CD14-positive monocyte (primary cell): ENCODE results near the gene MED17. TPM values are rescaled to one million over a fixed set of nuclear protein-coding genes. Genes with fewer than 3 reads are reported as not detected.

Source experiments
- DNase-seq, 3 donors: peaks; one replicate each; pipeline ENCODE4 v3.0.0-alpha.2; 2011 to 2022
- H2AFZ ChIP-seq: 2 replicates; pipeline ENCODE4 v1.6.0; 2012; ENCODE audit warnings: mild to moderate bottlenecking, low read depth, low read length, inconsistent platforms; ENCODE audit not compliant: insufficient read depth, poor library complexity, severe bottlenecking
- H3K27ac ChIP-seq, 2 donors: 1 replicate in 1 of 2; 2 replicates in 1 of 2; pipeline ENCODE4 v1.5.1; 2012 to 2013; ENCODE audit warnings: low read length in 2 of 2, control low read depth in 1 of 2, inconsistent platforms in 1 of 2, low read depth in 1 of 2, mild to moderate bottlenecking in 1 of 2
- H3K27me3 ChIP-seq, 2 donors: one replicate each; pipeline versions ENCODE4 v1.6.0 to v1.6.1; 2011 to 2013; ENCODE audit warnings: low read length in 2 of 2; ENCODE audit not compliant: control insufficient read depth in 2 of 2, insufficient read depth in 2 of 2
- H3K36me3 ChIP-seq, 2 donors: replicated peaks in 1 of 2; 1 replicate in 1 of 2; 2 replicates in 1 of 2; pipeline versions ENCODE4 v1.5.1 to v1.6.1; 2012 to 2013; ENCODE audit warnings: low read length in 2 of 2, control low read depth in 1 of 2, inconsistent platforms in 1 of 2, mild to moderate bottlenecking in 1 of 2; ENCODE audit not compliant: insufficient read depth in 2 of 2, control insufficient read depth in 1 of 2
- H3K4me1 ChIP-seq, 2 donors: 1 replicate in 1 of 2; 2 replicates in 1 of 2; pipeline versions ENCODE4 v1.5.1 to v1.6.1; 2012 to 2013; ENCODE audit warnings: low read length in 2 of 2, control low read depth in 1 of 2, inconsistent platforms in 1 of 2, mild to moderate bottlenecking in 1 of 2, moderate library complexity in 1 of 2; ENCODE audit not compliant: insufficient read depth in 2 of 2, control insufficient read depth in 1 of 2
- H3K4me2 ChIP-seq: replicated peaks from 2 replicates; pipeline ENCODE3; 2012; ENCODE audit warnings: low read length, moderate library complexity, mild to moderate bottlenecking; ENCODE audit not compliant: poor library complexity, severe bottlenecking; ENCODE audit errors: extremely low read depth
- H3K4me3 ChIP-seq, 3 experiments: fragments of 200-600 bp in 1 of 3; sonication (generic) in 1 of 3; replicated peaks in 1 of 3; 1 replicate in 2 of 3; 2 replicates in 1 of 3; pipeline ENCODE4 v1.5.1; 2011 to 2013; ENCODE audit warnings: low read length in 3 of 3, mild to moderate bottlenecking in 3 of 3, control low read depth in 2 of 3, low read depth in 2 of 3, inconsistent platforms in 1 of 3, moderate library complexity in 1 of 3
- H3K79me2 ChIP-seq: 2 replicates; pipeline ENCODE4 v1.6.0; 2012; ENCODE audit warnings: mild to moderate bottlenecking, control low read depth, inconsistent platforms, low read length, moderate library complexity; ENCODE audit not compliant: insufficient read depth
- H3K9ac ChIP-seq: 2 replicates; pipeline ENCODE4 v1.6.0; 2017; ENCODE audit warnings: low read length, mild to moderate bottlenecking; ENCODE audit not compliant: insufficient read depth, poor library complexity, severe bottlenecking
- H3K9me3 ChIP-seq, 2 donors: replicated peaks in 1 of 2; 1 replicate in 1 of 2; 2 replicates in 1 of 2; pipeline versions ENCODE4 v1.5.1 to v1.6.1; 2012 to 2013; ENCODE audit warnings: low read length in 2 of 2, control low read depth in 1 of 2; ENCODE audit not compliant: control insufficient read depth in 1 of 2, insufficient read depth in 1 of 2
- H4K20me1 ChIP-seq: 2 replicates; pipeline ENCODE4 v1.6.0; 2012; ENCODE audit warnings: mild to moderate bottlenecking, low read length, control low read depth, moderate library complexity; ENCODE audit not compliant: insufficient read depth
- H3K27ac Mint-ChIP-seq, 7 donors: one replicate each; pipeline ENCODE4 v1.8.0; 2020; ENCODE audit warnings: mild to moderate bottlenecking in 7 of 7, mixed read lengths in 7 of 7, moderate library complexity in 6 of 7, inconsistent platforms in 2 of 7
- H3K27me3 Mint-ChIP-seq, 3 donors: one replicate each; pipeline ENCODE4 v1.8.0; 2021 to 2022; ENCODE audit warnings: low read depth in 3 of 3, mild to moderate bottlenecking in 3 of 3, mixed read lengths in 3 of 3, moderate library complexity in 3 of 3, inconsistent platforms in 1 of 3
- H3K36me3 Mint-ChIP-seq, 2 donors: one replicate each; pipeline ENCODE4 v1.8.0; 2020; ENCODE audit warnings: mixed read lengths in 2 of 2, inconsistent platforms in 1 of 2, mild to moderate bottlenecking in 1 of 2
- H3K4me1 Mint-ChIP-seq: one replicate; pipeline ENCODE4 v1.8.0; 2020; ENCODE audit warnings: mild to moderate bottlenecking, mixed read lengths
- H3K4me3 Mint-ChIP-seq, 2 donors: one replicate each; pipeline ENCODE4 v1.8.0; 2020; ENCODE audit warnings: mild to moderate bottlenecking in 2 of 2, mixed read lengths in 2 of 2, moderate library complexity in 1 of 2
- H3K9me3 Mint-ChIP-seq, 7 donors: one replicate each; pipeline ENCODE4 v1.8.0; 2020 to 2022; ENCODE audit warnings: mixed read lengths in 7 of 7, mild to moderate bottlenecking in 6 of 7, moderate library complexity in 6 of 7, inconsistent platforms in 2 of 7
- WGBS: methylation state at CpG from one replicate; pipeline ENCODE4 v1.1.5; 2013; ENCODE audit warnings: missing lambda C conversion rate; ENCODE audit not compliant: insufficient coverage; 5-methylcytosine and 5-hydroxymethylcytosine counted together
- intact Hi-C, 2 donors: fragments of 100-400 bp; cut with micrococcal nuclease; formaldehyde crosslinking; loops; one replicate each; pipeline versions ENCODE4 v1.15.0 to v1.15.1; 2023
- polyA plus RNA-seq, 3 donors: library from polyadenylated mRNA; depleted of rRNA in 1 of 3; unstranded in 2 of 3; stranded (reverse) in 1 of 3; fragments of 300-500 nt in 2 of 3; fragments of >200 nt in 1 of 3; fragmentation: Illumina TruSeq in 2 of 3; gene quantifications; 1 replicate in 2 of 3; 2 replicates in 1 of 3; pipeline ENCODE4 v1.2.3, GENCODE V29; 2012 to 2021
- TF ChIP-seq, protein P1 (sequence below): fragments of 200-600 bp; IDR thresholded peaks from one replicate; pipeline ENCODE4 v1.8.0; 2022; ENCODE audit warnings: antibody characterized with exemption, mild to moderate bottlenecking

The MED17 gene
- polyA plus RNA-seq, 3 donors, result 3.4 to 12.8 (median 4.4) TPM

GRCh38 chr11:93738647-93739081 is 45.4 kb upstream of the MED17 start:
- H3K4me3 Mint-ChIP-seq, result peak overlapping the region in 1 of 2 donors; percentile 12
- peak overlapping the region in 3 of 7 donors; percentile 18 to 83 (median 71) for H3K27ac Mint-ChIP-seq
- no peaks in the 10 kb centered on the region for H3K27me3 ChIP-seq
- TF ChIP-seq, protein P1, sequence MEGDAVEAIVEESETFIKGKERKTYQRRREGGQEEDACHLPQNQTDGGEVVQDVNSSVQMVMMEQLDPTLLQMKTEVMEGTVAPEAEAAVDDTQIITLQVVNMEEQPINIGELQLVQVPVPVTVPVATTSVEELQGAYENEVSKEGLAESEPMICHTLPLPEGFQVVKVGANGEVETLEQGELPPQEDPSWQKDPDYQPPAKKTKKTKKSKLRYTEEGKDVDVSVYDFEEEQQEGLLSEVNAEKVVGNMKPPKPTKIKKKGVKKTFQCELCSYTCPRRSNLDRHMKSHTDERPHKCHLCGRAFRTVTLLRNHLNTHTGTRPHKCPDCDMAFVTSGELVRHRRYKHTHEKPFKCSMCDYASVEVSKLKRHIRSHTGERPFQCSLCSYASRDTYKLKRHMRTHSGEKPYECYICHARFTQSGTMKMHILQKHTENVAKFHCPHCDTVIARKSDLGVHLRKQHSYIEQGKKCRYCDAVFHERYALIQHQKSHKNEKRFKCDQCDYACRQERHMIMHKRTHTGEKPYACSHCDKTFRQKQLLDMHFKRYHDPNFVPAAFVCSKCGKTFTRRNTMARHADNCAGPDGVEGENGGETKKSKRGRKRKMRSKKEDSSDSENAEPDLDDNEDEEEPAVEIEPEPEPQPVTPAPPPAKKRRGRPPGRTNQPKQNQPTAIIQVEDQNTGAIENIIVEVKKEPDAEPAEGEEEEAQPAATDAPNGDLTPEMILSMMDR, result no peak
- peaks cover 51% of the 10 kb centered on the region for H3K4me1 Mint-ChIP-seq
- peaks cover 67% of the 10 kb centered on the region for H4K20me1 ChIP-seq
- intact Hi-C loops, result no loop called here
- H3K36me3 Mint-ChIP-seq, result peaks cover 59 to 60% of the 10 kb centered on the region in 2 donors
- H3K9ac ChIP-seq, result no peak overlapping the region
- H3K9me3 Mint-ChIP-seq, result peaks cover 0 to 5% (median 0%) of the 10 kb centered on the region in 7 donors
- no peaks in the 10 kb centered on the region for H3K9me3 ChIP-seq
- peak overlapping the region in 1 of 3 experiments; percentile 97 for H3K4me3 ChIP-seq
- H3K27ac ChIP-seq, result no peak overlapping the region
- DNase-seq, result no peak
- no peak overlapping the region for H3K4me2 ChIP-seq
- no peak overlapping the region for H2AFZ ChIP-seq
- H3K4me1 ChIP-seq, result peaks cover 32 to 40% of the 10 kb centered on the region in 2 donors
- H3K27me3 Mint-ChIP-seq, result peaks cover 0 to under 1% (median 0%) of the 10 kb centered on the region in 3 donors
- WGBS, result 53% methylated on average over 2 of the region's 6 CpGs
- peaks cover 61 to 67% of the 10 kb centered on the region in 2 donors for H3K36me3 ChIP-seq
- peaks cover 91% of the 10 kb centered on the region for H3K79me2 ChIP-seq

DNA sequence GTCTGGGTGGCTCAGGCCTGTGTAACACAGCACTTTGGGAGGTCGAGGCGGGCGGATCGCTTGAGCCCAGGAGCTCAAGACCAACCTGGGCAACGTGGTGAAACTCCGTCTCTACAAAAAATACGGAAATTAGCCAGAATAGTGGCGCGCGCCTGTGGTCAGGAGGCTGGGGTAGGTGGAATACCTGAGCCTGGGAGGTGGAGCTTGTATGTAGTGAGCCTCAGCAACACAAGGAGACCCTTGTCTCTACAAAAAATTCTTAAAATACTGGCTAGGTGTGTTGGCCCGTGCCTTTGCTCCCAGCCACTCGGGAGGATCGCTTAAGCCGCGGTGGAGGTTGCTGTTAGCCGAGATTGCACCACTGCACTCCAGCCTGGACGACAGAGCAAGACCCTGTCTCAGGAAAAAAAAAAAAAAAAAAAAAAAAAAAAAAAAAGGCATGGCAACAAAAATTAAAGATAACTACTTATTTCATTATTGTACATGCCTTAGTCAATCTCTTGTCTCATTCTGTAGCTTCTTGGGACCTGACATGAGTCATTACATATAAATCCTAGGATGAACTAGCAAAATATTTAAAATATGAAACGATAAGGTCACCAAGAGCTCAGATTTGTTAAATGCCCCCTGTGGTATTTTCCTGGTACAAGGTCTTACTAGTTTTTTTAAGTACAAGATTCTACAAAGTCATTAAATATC is 43.9 kb upstream of the MED17 start:
- H4K20me1 ChIP-seq, result peaks cover 53% of the 10 kb centered on the region
- H3K9me3 Mint-ChIP-seq, result peaks cover 0 to 5% (median 0%) of the 10 kb centered on the region in 7 donors
- peak overlapping the region; percentile 93 for H3K4me2 ChIP-seq
- peak overlapping the region; percentile 99 for H3K4me3 Mint-ChIP-seq
- 13% methylated on average over 4 of the region's 18 CpGs for WGBS
- H2AFZ ChIP-seq, result peak overlapping the region; percentile 93
- H3K79me2 ChIP-seq, result peaks cover 89% of the 10 kb centered on the region
- peak overlapping the region; percentile 4 for H3K9ac ChIP-seq
- H3K4me3 ChIP-seq, result peak overlapping the region; percentile 64 to 97 (median 73)
- intact Hi-C loops, result loop anchor here (5.0 to 10.0 kb wide), 4 partner anchors 42 to 545 kb away; partner anchors contain the start of genes MED17 (in 2 of the 2) and SLC36A4 (in 2 of the 2)
- peaks cover 51% of the 10 kb centered on the region for H3K4me1 Mint-ChIP-seq
- H3K9me3 ChIP-seq, result no peaks in the 10 kb centered on the region
- peaks cover 34 to 40% of the 10 kb centered on the region in 2 donors for H3K4me1 ChIP-seq
- TF ChIP-seq, protein P1, result no peak
- DNase-seq, result peak in 2 of 3 donors; percentile 23 to 46
- H3K36me3 ChIP-seq, result peaks cover 46 to 54% of the 10 kb centered on the region in 2 donors
- peak overlapping the region; percentile 43 to 97 for H3K27ac ChIP-seq
- peak overlapping the region; percentile 97 to 100 (median 99) for H3K27ac Mint-ChIP-seq
- no peaks in the 10 kb centered on the region for H3K27me3 ChIP-seq
- H3K27me3 Mint-ChIP-seq, result peaks cover 0 to 2% (median 0%) of the 10 kb centered on the region in 3 donors
- H3K36me3 Mint-ChIP-seq, result peaks cover 46 to 48% of the 10 kb centered on the region in 2 donors
